Measurements from ENCODE around the gene CENPX. TPM values are rescaled to one million over a fixed set of nuclear protein-coding genes. Genes with fewer than 3 reads are reported as not detected.

The CENPX gene
- total RNA-seq, 1 experiment from 2014 or later = 187 TPM

DNA sequence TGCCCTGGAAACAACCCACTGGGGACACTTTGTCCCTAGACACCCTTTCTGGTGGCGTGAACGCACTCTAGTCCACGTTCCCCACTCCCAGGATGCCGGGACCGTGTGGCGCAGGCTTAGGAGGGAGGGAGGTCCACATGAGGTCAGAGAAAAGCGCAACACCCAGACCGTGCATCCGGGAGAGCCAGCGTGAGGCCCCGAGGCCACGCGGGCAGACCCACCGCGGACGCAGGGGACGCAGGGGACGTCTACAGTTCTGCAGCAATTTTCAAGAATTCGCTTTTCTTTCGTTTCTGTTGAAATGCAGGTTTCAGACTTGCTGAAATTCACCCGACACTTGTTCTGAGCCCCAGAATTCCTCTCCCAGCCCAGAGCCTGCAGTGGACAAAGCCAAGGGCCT is 24.2 kb upstream of the CENPX start:
- no peaks in the 10 kb centered on the region; the same call in 1 of the 2 replicates for H3K36me3 ChIP-seq (ENCODE audit: control insufficient read depth, insufficient read depth, low read length)
- DNase-seq (ENCODE audit: low read depth, low spot score) = no peak
- peaks cover 7% of the 10 kb centered on the region; the same call in 1 of the 2 replicates for H3K4me1 ChIP-seq (ENCODE audit: control insufficient read depth, insufficient read depth, low read length)
- H3K9me3 ChIP-seq (ENCODE audit: control insufficient read depth, insufficient read depth, low read depth, low read length) = no peaks in the 10 kb centered on the region
- CTCF ChIA-PET = no interaction called here
- H3K27me3 ChIP-seq (ENCODE audit: control insufficient read depth, insufficient read depth, low read length) = no peaks in the 10 kb centered on the region
- no peak for ATAC-seq
- no peak overlapping the region for H3K4me3 ChIP-seq (ENCODE audit: low read depth in 2 of 2, low read length in 2 of 2)
- no peak for TF ChIP-seq TCF7L2 (IDR thresholded peaks at IDR 0.05; ENCODE audit: low read depth, low read length)
- POLR2A ChIA-PET = no interaction called here
- no TSS peak for BruUV-seq (replicated peaks)
- H3K27ac ChIP-seq (ENCODE audit: low read length) = no peak overlapping the region
- intact Hi-C loops (cut with micrococcal nuclease; ENCODE audit: unreplicated experiment) = no loop called here
- in situ Hi-C loops (cut with HindIII; ENCODE audit: low pct_unique_long_range_greater_than_20kb, low sequenced_read_pairs) = no loop called here

DNA sequence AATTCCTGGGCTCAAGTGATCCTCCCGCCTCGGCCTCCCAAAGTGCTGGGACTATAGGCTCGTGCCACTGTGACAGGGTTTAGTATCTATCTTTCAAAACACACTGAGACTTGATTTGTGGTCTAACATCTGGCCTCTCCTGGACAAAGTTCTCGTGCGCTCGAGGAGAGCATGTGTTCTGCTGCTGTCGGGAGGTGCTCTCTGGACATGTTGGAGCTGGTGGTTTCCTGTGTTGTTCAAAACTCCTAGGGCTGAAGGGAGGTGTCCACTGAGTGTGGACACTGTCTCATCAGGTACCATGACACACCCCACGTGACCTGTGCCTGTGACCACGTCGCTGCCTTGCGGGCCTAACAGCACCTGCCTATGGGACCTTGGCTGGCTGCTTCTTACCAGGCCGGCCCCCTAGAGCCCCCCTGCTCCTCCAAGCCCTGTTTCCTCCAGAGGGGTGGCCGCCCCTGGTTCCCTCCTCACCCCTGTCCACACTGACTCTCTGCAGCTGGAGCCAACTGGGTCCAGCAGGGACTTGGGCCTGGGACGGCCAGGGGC is 23.3 kb upstream of the CENPX start:
- H3K9me3 ChIP-seq (ENCODE audit: control insufficient read depth, insufficient read depth, low read depth, low read length) = no peaks in the 10 kb centered on the region
- H3K4me1 ChIP-seq (ENCODE audit: control insufficient read depth, insufficient read depth, low read length) = peaks cover 7% of the 10 kb centered on the region; the same call in 1 of the 2 replicates
- TF ChIP-seq, protein P1, sequence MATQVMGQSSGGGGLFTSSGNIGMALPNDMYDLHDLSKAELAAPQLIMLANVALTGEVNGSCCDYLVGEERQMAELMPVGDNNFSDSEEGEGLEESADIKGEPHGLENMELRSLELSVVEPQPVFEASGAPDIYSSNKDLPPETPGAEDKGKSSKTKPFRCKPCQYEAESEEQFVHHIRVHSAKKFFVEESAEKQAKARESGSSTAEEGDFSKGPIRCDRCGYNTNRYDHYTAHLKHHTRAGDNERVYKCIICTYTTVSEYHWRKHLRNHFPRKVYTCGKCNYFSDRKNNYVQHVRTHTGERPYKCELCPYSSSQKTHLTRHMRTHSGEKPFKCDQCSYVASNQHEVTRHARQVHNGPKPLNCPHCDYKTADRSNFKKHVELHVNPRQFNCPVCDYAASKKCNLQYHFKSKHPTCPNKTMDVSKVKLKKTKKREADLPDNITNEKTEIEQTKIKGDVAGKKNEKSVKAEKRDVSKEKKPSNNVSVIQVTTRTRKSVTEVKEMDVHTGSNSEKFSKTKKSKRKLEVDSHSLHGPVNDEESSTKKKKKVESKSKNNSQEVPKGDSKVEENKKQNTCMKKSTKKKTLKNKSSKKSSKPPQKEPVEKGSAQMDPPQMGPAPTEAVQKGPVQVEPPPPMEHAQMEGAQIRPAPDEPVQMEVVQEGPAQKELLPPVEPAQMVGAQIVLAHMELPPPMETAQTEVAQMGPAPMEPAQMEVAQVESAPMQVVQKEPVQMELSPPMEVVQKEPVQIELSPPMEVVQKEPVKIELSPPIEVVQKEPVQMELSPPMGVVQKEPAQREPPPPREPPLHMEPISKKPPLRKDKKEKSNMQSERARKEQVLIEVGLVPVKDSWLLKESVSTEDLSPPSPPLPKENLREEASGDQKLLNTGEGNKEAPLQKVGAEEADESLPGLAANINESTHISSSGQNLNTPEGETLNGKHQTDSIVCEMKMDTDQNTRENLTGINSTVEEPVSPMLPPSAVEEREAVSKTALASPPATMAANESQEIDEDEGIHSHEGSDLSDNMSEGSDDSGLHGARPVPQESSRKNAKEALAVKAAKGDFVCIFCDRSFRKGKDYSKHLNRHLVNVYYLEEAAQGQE (IDR thresholded peaks at IDR 0.05; ENCODE audit: insufficient read depth in 1 of 2, low read depth in 2 of 2, low read length in 1 of 2) = no peak
- TF ChIP-seq POLR2AphosphoS5 (IDR thresholded peaks at IDR 0.05; ENCODE audit: low read depth, low read length) = no peak
- no peak for TF ChIP-seq SIN3A (IDR thresholded peaks at IDR 0.05; ENCODE audit: borderline replicate concordance, insufficient read depth, low read depth, low read length)
- TF ChIP-seq TCF7L2 (IDR thresholded peaks at IDR 0.05; ENCODE audit: low read depth, low read length) = no peak
- TF ChIP-seq, protein P2, sequence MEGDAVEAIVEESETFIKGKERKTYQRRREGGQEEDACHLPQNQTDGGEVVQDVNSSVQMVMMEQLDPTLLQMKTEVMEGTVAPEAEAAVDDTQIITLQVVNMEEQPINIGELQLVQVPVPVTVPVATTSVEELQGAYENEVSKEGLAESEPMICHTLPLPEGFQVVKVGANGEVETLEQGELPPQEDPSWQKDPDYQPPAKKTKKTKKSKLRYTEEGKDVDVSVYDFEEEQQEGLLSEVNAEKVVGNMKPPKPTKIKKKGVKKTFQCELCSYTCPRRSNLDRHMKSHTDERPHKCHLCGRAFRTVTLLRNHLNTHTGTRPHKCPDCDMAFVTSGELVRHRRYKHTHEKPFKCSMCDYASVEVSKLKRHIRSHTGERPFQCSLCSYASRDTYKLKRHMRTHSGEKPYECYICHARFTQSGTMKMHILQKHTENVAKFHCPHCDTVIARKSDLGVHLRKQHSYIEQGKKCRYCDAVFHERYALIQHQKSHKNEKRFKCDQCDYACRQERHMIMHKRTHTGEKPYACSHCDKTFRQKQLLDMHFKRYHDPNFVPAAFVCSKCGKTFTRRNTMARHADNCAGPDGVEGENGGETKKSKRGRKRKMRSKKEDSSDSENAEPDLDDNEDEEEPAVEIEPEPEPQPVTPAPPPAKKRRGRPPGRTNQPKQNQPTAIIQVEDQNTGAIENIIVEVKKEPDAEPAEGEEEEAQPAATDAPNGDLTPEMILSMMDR (IDR thresholded peaks at IDR 0.05) = no peak
- no TSS peak for BruUV-seq (replicated peaks)
- H3K27ac ChIP-seq (ENCODE audit: low read length) = no peak overlapping the region
- no peak for ATAC-seq
- no peak for DNase-seq (ENCODE audit: low read depth, low spot score)
- CTCF ChIA-PET = no interaction called here
- intact Hi-C loops (cut with micrococcal nuclease; ENCODE audit: unreplicated experiment) (no loop called here), in situ Hi-C loops (cut with HindIII; ENCODE audit: low pct_unique_long_range_greater_than_20kb, low sequenced_read_pairs) (no loop called here)
- POLR2A ChIA-PET = no interaction called here
- no peak overlapping the region for H3K4me3 ChIP-seq (ENCODE audit: low read depth in 2 of 2, low read length in 2 of 2)
- no peaks in the 10 kb centered on the region for H3K36me3 ChIP-seq (ENCODE audit: control insufficient read depth, insufficient read depth, low read length)
- H3K27me3 ChIP-seq (ENCODE audit: control insufficient read depth, insufficient read depth, low read length) = no peaks in the 10 kb centered on the region

DNA sequence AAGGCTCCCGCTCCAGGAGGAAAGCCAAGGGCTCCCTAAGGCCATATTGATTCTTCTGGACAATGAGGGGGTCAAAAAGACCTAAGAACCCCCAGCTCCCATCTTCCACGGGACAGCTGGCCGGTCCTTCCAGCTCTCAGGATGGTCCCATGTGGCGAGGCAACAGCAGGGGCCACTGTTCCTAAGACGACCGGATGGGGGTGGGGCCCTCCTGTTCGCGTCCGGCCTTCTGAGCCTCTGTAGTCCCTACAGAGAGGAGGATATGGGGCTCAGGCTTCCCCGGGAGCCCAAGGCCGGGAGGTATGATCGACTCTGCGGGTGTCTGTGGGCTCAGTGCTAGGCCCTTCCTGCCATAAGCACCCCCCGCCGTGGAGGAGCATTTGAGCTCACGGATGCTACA is 20.8 kb upstream of the CENPX start:
- in situ Hi-C loops (cut with HindIII; ENCODE audit: low pct_unique_long_range_greater_than_20kb, low sequenced_read_pairs) = no loop called here
- ChIA-PET CTCF (no interaction called here), POLR2A (no interaction called here)
- intact Hi-C loops (cut with micrococcal nuclease; ENCODE audit: unreplicated experiment) = no loop called here
- TF ChIP-seq, protein P1 (IDR thresholded peaks at IDR 0.05; ENCODE audit: insufficient read depth in 1 of 2, low read depth in 2 of 2, low read length in 1 of 2) = no peak
- TF ChIP-seq, protein P2 (IDR thresholded peaks at IDR 0.05) = no peak
- TF ChIP-seq TCF7L2 (IDR thresholded peaks at IDR 0.05; ENCODE audit: low read depth, low read length) = no peak
- no peak for TF ChIP-seq POLR2AphosphoS5 (IDR thresholded peaks at IDR 0.05; ENCODE audit: low read depth, low read length)
- TF ChIP-seq SIN3A (IDR thresholded peaks at IDR 0.05; ENCODE audit: borderline replicate concordance, insufficient read depth, low read depth, low read length) = no peak
- H3K9me3 ChIP-seq (ENCODE audit: control insufficient read depth, insufficient read depth, low read depth, low read length) = no peaks in the 10 kb centered on the region
- DNase-seq (ENCODE audit: low read depth, low spot score) (no peak), ATAC-seq (no peak)
- no peak overlapping the region for H3K27ac ChIP-seq (ENCODE audit: low read length)
- H3K4me3 ChIP-seq (ENCODE audit: low read depth in 2 of 2, low read length in 2 of 2) = no peak overlapping the region
- H3K27me3 ChIP-seq (ENCODE audit: control insufficient read depth, insufficient read depth, low read length) = no peaks in the 10 kb centered on the region
- no peaks in the 10 kb centered on the region for H3K4me1 ChIP-seq (ENCODE audit: control insufficient read depth, insufficient read depth, low read length)
- no peaks in the 10 kb centered on the region for H3K36me3 ChIP-seq (ENCODE audit: control insufficient read depth, insufficient read depth, low read length)
- no TSS peak for BruUV-seq (replicated peaks)
